BE2C (cell line): ENCODE measurements around the gene ACTRT2.

Experiments
- DNase-seq: peaks from one replicate; pipeline ENCODE4 v3.0.0-alpha.2; 2020
- H3K27me3 ChIP-seq: fragments of 250-450 bp; sonication (Bioruptor Pico); 2 replicates; pipeline ENCODE4 v1.5.1; 2020; ENCODE audit warnings: mild to moderate bottlenecking
- H3K36me3 ChIP-seq: fragments of 250-450 bp; sonication (Bioruptor Pico); 2 replicates; pipeline ENCODE4 v1.5.1; 2020; ENCODE audit warnings: mild to moderate bottlenecking
- H3K4me1 ChIP-seq: fragments of 250-450 bp; sonication (Bioruptor Pico); 2 replicates; pipeline ENCODE4 v1.5.1; 2020
- H3K4me3 ChIP-seq: 2 replicates; pipeline ENCODE4 v1.5.1; 2011; ENCODE audit warnings: low read depth, low read length
- H3K9me3 ChIP-seq: fragments of 250-450 bp; sonication (Bioruptor Pico); 2 replicates; pipeline ENCODE4 v1.5.1; 2020
- TF ChIP-seq, protein P1 (sequence below): IDR thresholded peaks from 2 replicates; pipeline ENCODE4 v1.5.1; 2012; ENCODE audit warnings: mild to moderate bottlenecking, low read depth, low read length

ACTRT2 gene

GRCh38 chr1:3064296-3064850 lies 43.1 kb downstream of the ACTRT2 start:
- Histone ChIP-seq H3K27me3 (peaks cover 43% of the 10 kb centered on the region), H3K4me3 (no peak overlapping the region), H3K4me1 (no peaks in the 10 kb centered on the region), H3K9me3 (no peaks in the 10 kb centered on the region), H3K36me3 (no peaks in the 10 kb centered on the region)
- no peak for DNase-seq
- TF ChIP-seq, protein P1, sequence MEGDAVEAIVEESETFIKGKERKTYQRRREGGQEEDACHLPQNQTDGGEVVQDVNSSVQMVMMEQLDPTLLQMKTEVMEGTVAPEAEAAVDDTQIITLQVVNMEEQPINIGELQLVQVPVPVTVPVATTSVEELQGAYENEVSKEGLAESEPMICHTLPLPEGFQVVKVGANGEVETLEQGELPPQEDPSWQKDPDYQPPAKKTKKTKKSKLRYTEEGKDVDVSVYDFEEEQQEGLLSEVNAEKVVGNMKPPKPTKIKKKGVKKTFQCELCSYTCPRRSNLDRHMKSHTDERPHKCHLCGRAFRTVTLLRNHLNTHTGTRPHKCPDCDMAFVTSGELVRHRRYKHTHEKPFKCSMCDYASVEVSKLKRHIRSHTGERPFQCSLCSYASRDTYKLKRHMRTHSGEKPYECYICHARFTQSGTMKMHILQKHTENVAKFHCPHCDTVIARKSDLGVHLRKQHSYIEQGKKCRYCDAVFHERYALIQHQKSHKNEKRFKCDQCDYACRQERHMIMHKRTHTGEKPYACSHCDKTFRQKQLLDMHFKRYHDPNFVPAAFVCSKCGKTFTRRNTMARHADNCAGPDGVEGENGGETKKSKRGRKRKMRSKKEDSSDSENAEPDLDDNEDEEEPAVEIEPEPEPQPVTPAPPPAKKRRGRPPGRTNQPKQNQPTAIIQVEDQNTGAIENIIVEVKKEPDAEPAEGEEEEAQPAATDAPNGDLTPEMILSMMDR = no peak

DNA sequence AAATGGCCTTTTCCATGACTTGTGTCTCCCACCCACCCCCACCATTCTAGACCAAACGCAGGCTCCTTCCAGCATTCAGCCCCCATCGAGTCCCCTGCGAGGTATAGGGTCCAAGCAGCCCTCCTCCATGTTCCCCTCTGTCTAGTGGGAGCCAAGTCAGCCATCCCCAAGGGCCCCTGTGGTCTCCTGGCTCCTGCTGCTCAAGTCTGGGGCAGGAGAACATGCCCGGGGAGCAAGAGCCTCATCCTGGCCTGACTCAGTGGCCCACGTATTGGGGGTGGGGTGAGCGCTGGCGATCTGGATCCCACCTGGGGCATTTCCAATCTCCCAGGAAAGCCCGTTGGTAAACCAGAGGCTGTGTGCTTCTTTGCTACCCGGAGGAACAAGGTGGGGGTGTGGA lies 43.6 kb downstream of the ACTRT2 start:
- Histone ChIP-seq H3K4me3 (no peak overlapping the region), H3K4me1 (no peaks in the 10 kb centered on the region), H3K27me3 (peaks cover 47% of the 10 kb centered on the region), H3K36me3 (no peaks in the 10 kb centered on the region), H3K9me3 (no peaks in the 10 kb centered on the region)
- TF ChIP-seq, protein P1 = no peak
- DNase-seq = no peak

DNA sequence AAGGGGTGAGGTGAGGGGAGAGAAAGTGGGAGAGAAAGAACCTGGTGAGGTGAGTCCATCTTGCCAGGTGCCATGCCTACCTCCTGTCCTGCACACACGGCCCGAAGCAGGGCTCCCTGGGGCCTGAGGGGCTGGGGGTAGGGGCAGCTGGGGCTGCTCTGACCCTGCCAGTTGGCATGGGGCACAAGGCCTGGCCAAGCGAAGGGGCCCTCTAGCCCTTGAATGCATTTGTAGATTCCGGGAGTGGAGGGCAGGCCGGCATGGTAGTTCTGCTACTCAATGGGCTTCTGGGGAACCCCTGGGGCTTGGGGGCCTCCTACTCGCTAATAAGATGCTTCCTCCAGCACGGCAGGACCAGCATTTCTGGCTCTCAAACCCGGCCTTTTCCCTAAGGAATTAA lies 44.1 kb downstream of the ACTRT2 start:
- H3K27me3 ChIP-seq = peaks cover 50% of the 10 kb centered on the region
- TF ChIP-seq, protein P1 = no peak
- H3K36me3 ChIP-seq = no peaks in the 10 kb centered on the region
- no peaks in the 10 kb centered on the region for H3K4me1 ChIP-seq
- H3K4me3 ChIP-seq = no peak overlapping the region
- DNase-seq = no peak
- no peaks in the 10 kb centered on the region for H3K9me3 ChIP-seq

DNA sequence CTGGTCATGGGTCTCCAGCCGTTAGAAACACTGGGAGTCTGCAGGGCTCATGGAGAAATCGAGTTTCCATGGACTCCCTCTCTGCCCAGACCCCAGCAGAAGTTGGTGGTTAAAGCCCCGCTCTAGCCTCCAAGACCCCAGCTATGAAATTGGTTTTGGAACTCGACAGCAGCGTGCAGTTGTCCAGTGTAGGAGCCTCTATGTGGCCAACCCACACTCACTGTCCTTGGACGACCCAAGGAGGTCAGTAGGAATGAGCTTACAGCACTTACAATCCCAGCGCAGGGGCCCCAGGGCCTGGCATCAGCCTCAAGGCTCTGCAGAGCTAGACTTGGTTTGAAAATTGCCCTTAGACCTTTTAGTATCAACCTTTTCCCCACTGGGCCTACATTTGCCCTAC lies 44.5 kb downstream of the ACTRT2 start:
- H3K4me1 ChIP-seq = no peaks in the 10 kb centered on the region

DNA sequence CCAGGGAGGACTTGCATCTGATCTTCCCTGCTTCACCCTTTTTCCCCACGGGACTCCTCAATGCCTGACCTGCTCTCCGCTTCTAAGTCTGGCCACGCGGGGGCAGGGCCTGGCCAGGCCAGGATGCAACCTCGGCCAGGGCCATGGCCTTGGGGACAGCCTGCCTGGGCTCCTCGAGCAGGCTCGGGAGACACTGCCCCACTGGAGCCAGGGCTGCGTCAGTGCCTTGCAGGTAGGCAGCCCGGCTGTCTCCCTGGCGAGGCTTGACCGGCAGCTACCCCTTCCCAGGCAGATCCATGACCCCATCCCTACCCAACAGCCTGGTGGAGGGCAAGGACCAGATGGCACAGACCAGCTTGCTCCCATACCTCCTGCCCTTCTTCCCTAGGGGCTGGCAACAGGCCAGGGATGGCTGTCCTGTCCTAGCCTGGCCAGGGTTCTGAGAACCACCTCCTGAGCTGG lies 45.0 kb downstream of the ACTRT2 start:
- H3K4me3 ChIP-seq = no peak overlapping the region
- no peaks in the 10 kb centered on the region for H3K4me1 ChIP-seq
- H3K36me3 ChIP-seq = no peaks in the 10 kb centered on the region
- TF ChIP-seq, protein P1 = peak; percentile 39
- no peaks in the 10 kb centered on the region for H3K9me3 ChIP-seq
- peaks cover 59% of the 10 kb centered on the region for H3K27me3 ChIP-seq
- DNase-seq = peak; percentile 22

More for the DNA sequence above, 44.5 kb downstream of the ACTRT2 start:
- TF ChIP-seq, protein P1 = no peak
- Histone ChIP-seq H3K27me3 (peaks cover 54% of the 10 kb centered on the region), H3K9me3 (no peaks in the 10 kb centered on the region), H3K36me3 (no peaks in the 10 kb centered on the region), H3K4me3 (no peak overlapping the region)
- DNase-seq = no peak

DNA sequence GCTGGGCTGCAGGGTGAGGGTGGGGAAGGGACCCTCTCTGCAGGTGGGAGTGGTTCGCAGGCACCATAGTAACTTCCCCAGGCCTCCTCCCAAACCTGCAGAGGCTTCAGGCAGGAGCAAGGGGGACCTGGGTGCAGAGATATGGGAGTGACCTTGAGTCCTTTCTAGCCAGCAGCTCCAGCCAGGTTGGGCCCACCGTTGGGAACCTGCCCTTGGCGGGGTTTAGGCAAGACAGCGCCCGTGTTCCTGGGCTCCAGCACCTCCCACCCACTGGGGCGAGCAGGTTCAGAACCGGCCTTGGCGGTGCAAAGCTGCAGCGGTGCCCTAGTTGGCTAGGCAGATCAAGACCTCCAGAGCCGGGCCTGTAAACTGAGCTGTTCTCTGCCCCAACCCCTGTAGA lies 45.6 kb downstream of the ACTRT2 start:
- peaks cover 64% of the 10 kb centered on the region for H3K27me3 ChIP-seq
- no peaks in the 10 kb centered on the region for H3K9me3 ChIP-seq

More for the DNA sequence above, 45.6 kb downstream of the ACTRT2 start:
- TF ChIP-seq, protein P1 = no peak
- H3K4me3 ChIP-seq = no peak overlapping the region
- no peaks in the 10 kb centered on the region for H3K36me3 ChIP-seq
- H3K4me1 ChIP-seq = no peaks in the 10 kb centered on the region
- no peak for DNase-seq
